Fibroblast of mammary gland (primary cell): ENCODE measurements around the gene ERGIC3.
A peak's percentile ranks its signal among the peaks of the same experiment; 100 is the strongest.

Experiments used
- DNase-seq: peaks from one replicate; pipeline ENCODE4 v3.0.0-alpha.2; 2010; ENCODE audit warnings: low read depth
- H3K4me3 ChIP-seq: 2 replicates; pipeline ENCODE4 v1.5.1; 2011; ENCODE audit warnings: low read depth, mild to moderate bottlenecking, low read length, moderate library complexity; ENCODE audit not compliant: control insufficient read depth
- CTCF ChIP-seq: conservative IDR thresholded peaks from 2 replicates; pipeline ENCODE4 v1.5.1; 2011; ENCODE audit warnings: low read depth, low read length, inconsistent platforms; ENCODE audit not compliant: control insufficient read depth, insufficient read depth

The ERGIC3 gene

GRCh38 chr20:35575958-35576357 is 34.1 kb downstream of the ERGIC3 start:
- TF ChIP-seq CTCF = no peak
- no peak for DNase-seq
- no peak overlapping the region for H3K4me3 ChIP-seq

- H3K4me3 ChIP-seq = no peak overlapping the region
- no peak for DNase-seq
- TF ChIP-seq CTCF = no peak
These were observed 34.9 kb downstream of the ERGIC3 start for GRCh38 chr20:35576816-35577215.

- peak; percentile 12 for DNase-seq
- no peak for TF ChIP-seq CTCF
- no peak overlapping the region for H3K4me3 ChIP-seq
These were observed 36.6 kb downstream of the ERGIC3 start for GRCh38 chr20:35578469-35578868.

- TF ChIP-seq CTCF = no peak
- DNase-seq = no peak
- no peak overlapping the region for H3K4me3 ChIP-seq
These were observed 37.3 kb downstream of the ERGIC3 start for GRCh38 chr20:35579196-35579595.

GRCh38 chr20:35582131-35582530 is 40.3 kb downstream of the ERGIC3 start:
- no peak for DNase-seq
- H3K4me3 ChIP-seq = no peak overlapping the region
- TF ChIP-seq CTCF = no peak

GRCh38 chr20:35582741-35583404 is 41.0 kb downstream of the ERGIC3 start:
- no peak overlapping the region for H3K4me3 ChIP-seq
- DNase-seq = no peak
- no peak for TF ChIP-seq CTCF
